Adrenal gland (tissue), 5 donors: ENCODE measurements around the gene PIN4.

ENCODE experiments used
- POLR2A ChIP-seq, 2 donors: fragments of 450-650 bp; IDR thresholded peaks; one replicate each; pipeline ENCODE4 v1.6.1; 2017; ENCODE audit warnings: antibody characterized with exemption in 2 of 2, mild to moderate bottlenecking in 2 of 2, moderate library complexity in 1 of 2
- TF ChIP-seq, protein P1 (sequence below), 6 experiments: fragments of 450-650 bp in 4 of 6; fragments of 200-600 bp in 2 of 6; sonication (generic) in 1 of 6; IDR thresholded peaks; 1 replicate in 5 of 6; 2 replicates in 1 of 6; pipeline versions ENCODE4 v1.5.1 to v1.8.0; 2016 to 2021; ENCODE audit warnings: antibody characterized with exemption in 6 of 6, mild to moderate bottlenecking in 2 of 6, moderate library complexity in 1 of 6
- donor health status: DM: no; HTN: no; CAD: no.

- TF ChIP-seq, protein P1, sequence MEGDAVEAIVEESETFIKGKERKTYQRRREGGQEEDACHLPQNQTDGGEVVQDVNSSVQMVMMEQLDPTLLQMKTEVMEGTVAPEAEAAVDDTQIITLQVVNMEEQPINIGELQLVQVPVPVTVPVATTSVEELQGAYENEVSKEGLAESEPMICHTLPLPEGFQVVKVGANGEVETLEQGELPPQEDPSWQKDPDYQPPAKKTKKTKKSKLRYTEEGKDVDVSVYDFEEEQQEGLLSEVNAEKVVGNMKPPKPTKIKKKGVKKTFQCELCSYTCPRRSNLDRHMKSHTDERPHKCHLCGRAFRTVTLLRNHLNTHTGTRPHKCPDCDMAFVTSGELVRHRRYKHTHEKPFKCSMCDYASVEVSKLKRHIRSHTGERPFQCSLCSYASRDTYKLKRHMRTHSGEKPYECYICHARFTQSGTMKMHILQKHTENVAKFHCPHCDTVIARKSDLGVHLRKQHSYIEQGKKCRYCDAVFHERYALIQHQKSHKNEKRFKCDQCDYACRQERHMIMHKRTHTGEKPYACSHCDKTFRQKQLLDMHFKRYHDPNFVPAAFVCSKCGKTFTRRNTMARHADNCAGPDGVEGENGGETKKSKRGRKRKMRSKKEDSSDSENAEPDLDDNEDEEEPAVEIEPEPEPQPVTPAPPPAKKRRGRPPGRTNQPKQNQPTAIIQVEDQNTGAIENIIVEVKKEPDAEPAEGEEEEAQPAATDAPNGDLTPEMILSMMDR (IDR thresholded peaks at IDR 0.05) = no peak
- TF ChIP-seq POLR2A (IDR thresholded peaks at IDR 0.05) = no peak
Measured at GRCh38 chrX:72142094-72142793, 39.3 kb upstream of the PIN4 start.
